Transverse colon (tissue), 4 donors: ENCODE data around the gene HSF2BP. TPM values are rescaled to one million over a fixed set of nuclear protein-coding genes. Genes with fewer than 3 reads are reported as not detected.
"Not testable (repeated sequence)": the region's sequence is repeated elsewhere in the genome, so short reads cannot be mapped to it uniquely, and the experiment has no call there.

Experiments used
- DNase-seq: peaks from one replicate; pipeline ENCODE4 v3.0.0-alpha.2; 2019
- H3K27ac ChIP-seq, 4 donors: fragments of 200-600 bp; sonication (generic); 2 replicates each; pipeline ENCODE4 v1.5.1; 2016 to 2018; ENCODE audit warnings: inconsistent platforms in 4 of 4
- H3K27me3 ChIP-seq: fragments of 200-600 bp; sonication (generic); 2 replicates; pipeline ENCODE4 v1.5.1; 2017; ENCODE audit warnings: inconsistent platforms
- H3K36me3 ChIP-seq, 4 donors: fragments of 200-600 bp; sonication (generic); 2 replicates each; pipeline ENCODE4 v1.5.1; 2017 to 2019; ENCODE audit warnings: inconsistent platforms in 4 of 4
- H3K4me1 ChIP-seq, 4 donors: fragments of 200-600 bp; sonication (generic); 2 replicates each; pipeline ENCODE4 v1.5.1; 2017 to 2020; ENCODE audit warnings: inconsistent platforms in 4 of 4
- H3K4me3 ChIP-seq, 4 donors: fragments of 200-600 bp; sonication (generic); 1 replicate in 1 of 4; 2 replicates in 3 of 4; pipeline versions ENCODE4 v1.5.1 to v1.6.1; 2017 to 2019; ENCODE audit warnings: inconsistent platforms in 4 of 4
- H3K9me3 ChIP-seq, 2 donors: fragments of 200-600 bp; sonication (generic); 2 replicates each; pipeline ENCODE4 v1.5.1; 2017 to 2019; ENCODE audit warnings: inconsistent platforms in 2 of 2
- WGBS, 2 donors: methylation state at CpG; one replicate each; pipeline ENCODE4 v1.1.5; 2018; ENCODE audit warnings: low coverage in 1 of 2; 5-methylcytosine and 5-hydroxymethylcytosine counted together
- in situ Hi-C, 4 donors: fragments of 200-750 bp; cut with MboI; loops; one replicate each; pipeline versions ENCODE4 v1.15.0 to v1.15.1; 2017; ENCODE audit warnings: low sequenced_read_pairs in 3 of 4, low pct_ligation_motif_present in 1 of 4, low pct_unique_long_range_greater_than_20kb in 1 of 4
- intact Hi-C: fragments of 100-400 bp; cut with DNase I; formaldehyde crosslinking; loops from one replicate; pipeline ENCODE4 v1.15.1; 2023; ENCODE audit warnings: low total_unique reads
- total RNA-seq, 4 donors: library from RNA; depleted of rRNA; stranded (reverse); fragments of >200 nt; gene quantifications; one replicate each; pipeline ENCODE4 v1.1.0, GENCODE V29; 2016

The HSF2BP gene
- total RNA-seq, 4 donors from 2014 or later, result 0.48 to 0.82 TPM; not detected in 2

DNA sequence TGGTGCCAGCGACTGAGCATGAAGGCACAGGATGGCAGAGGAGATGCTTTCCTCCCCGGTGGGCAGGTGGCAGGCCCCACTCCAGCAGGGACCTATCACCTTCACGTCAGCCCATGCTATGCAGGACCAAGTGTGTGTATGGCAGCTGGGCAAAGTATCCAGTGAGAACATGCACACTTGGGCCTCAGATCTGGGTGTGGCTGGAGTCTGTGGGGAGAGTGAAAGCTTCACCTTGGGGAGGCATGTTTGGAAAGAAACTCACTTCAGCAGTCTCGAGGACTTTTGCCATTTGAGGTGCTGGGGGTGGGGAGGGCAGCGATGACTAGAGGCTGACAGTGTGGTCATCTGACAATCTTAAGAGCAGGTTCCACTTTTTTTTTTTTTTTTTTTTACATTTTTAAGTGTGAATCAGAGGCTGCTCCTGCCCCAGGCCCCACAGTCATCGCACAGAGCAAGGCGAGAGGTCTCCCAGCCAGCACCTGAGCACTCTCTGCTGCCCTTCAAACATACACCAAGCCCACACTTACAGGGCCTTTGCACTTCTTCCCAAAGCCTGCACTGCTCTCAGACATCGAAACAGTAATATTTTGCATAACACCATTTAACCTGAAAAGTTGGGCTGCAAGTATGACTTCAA lies 136.7 kb downstream of the HSF2BP start:
- H3K27ac ChIP-seq, intact Hi-C loops, H3K4me1 ChIP-seq, DNase-seq, H3K9me3 ChIP-seq, H3K27me3 ChIP-seq, H3K4me3 ChIP-seq, H3K36me3 ChIP-seq, in situ Hi-C loops: not testable (repeated sequence)
- no CpG with 5 or more reads among the region's 8 CpGs for WGBS, 2 donors

DNA sequence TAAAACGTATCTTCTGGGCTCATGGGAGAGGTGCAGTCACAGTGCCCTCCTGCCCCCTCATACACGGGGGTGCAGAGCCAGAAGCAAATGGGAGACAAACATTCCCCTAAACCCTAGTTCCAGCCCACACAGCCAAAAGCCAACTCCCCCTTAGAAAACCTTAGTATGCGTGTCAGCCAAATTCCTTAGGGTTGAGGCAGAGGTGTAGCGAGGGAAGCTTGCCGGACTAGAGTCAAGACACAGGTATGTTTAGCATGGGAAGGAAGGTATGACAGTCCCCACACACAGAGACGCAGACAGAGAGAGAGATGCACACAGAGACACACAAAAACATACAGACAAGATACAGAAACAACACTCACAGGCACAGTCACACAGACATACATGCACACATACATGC lies 141.6 kb downstream of the HSF2BP start:
- H3K27ac ChIP-seq, intact Hi-C loops, H3K9me3 ChIP-seq, H3K4me1 ChIP-seq, H3K27me3 ChIP-seq, DNase-seq, in situ Hi-C loops, H3K4me3 ChIP-seq, H3K36me3 ChIP-seq: not testable (repeated sequence)
- no CpG with 5 or more reads among the region's 6 CpGs for WGBS, 2 donors

DNA sequence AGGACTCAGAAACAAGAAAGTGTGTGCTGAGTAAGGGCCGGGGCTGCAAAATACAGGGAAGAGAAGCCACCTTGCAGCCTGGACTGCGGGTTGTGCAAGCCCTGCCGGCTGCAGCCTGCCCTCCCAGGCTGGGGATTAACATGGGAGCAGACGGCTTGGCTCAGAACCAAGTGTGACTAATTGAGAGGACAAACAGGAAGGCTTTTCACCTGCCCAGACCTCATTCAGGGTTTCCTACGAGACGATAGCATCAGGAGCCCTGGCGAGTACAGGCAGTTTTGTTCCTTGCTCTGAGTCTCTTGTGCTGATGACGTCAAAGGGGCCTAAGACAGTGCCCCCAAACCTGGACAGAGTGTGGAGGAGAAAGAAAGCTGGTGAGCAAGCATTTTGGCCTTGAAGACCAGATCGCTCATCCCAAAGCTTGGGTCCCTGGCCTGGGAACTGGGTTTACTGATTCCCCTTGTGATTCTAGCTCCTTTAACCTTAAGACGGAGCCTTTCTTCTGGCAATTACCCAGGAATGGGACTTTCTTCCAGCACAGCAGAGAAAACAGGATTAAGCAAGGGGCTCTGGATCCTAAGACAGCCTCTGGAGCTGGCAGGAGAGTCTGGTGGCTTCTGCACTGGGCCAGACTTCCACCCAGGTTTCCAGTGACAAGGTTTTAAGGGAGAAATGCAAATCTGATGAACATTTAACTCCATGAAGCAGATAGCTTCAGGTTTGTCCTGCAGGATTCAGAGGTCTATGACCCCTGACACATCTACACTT lies 142.2 kb downstream of the HSF2BP start:
- H3K36me3 ChIP-seq, H3K9me3 ChIP-seq, H3K27me3 ChIP-seq, H3K4me1 ChIP-seq, H3K27ac ChIP-seq, intact Hi-C loops, DNase-seq, H3K4me3 ChIP-seq, in situ Hi-C loops: not testable (repeated sequence)
- WGBS, 2 donors, result no CpG with 5 or more reads among the region's 10 CpGs

DNA sequence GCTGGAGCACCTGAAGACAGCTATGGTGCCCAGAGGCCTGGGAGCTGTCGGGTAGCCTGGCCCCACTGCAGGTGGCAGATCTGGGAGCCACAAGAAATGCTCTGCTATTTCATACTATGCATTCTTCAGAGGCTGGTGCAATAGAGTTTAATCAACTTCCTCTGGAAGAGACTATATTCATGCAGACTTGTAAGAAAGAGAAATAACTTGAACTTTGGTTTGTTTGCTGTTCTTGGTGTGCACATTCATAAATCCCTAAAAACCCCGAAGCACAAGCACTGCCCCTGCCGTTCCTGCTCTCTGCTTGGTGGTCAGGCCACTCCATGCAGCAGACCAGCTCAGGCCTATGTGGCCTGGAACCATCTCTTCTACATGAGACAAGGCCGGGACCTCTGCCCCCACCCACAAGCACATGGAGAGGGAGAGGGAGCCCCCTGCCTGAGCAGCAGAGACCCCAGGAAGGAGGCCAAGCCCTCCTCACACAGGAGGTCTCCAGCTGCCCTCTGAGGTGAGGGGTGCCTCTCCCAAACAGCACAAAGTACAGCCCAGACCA lies 142.9 kb downstream of the HSF2BP start:
- H3K36me3 ChIP-seq, in situ Hi-C loops, intact Hi-C loops, H3K27me3 ChIP-seq, H3K27ac ChIP-seq, H3K4me1 ChIP-seq, H3K4me3 ChIP-seq, DNase-seq, H3K9me3 ChIP-seq: not testable (repeated sequence)
- WGBS, 2 donors, result no CpG with 5 or more reads among the region's 4 CpGs

DNA sequence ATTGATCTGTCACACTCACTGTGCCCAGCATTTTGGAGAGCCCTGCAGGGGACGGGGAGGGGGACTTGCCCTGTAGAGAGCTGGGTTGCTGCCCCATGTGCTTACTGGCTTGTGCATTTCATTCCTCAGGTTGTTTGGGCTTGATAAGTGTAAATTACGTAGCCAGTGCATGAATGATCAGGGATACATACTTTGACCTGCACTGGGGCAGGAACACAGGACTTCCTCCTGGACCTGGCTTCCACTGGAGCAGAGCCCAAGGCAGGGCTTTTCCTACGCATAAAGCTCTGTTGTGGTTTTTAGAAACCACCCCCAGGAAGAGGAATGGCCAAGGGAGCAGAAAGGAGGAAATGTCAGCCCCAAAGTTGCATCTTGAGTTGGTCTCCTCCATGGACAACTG lies 144.5 kb downstream of the HSF2BP start:
- not testable (repeated sequence) for DNase-seq
- no CpG with 5 or more reads among the region's 3 CpGs for WGBS, 2 donors

DNA sequence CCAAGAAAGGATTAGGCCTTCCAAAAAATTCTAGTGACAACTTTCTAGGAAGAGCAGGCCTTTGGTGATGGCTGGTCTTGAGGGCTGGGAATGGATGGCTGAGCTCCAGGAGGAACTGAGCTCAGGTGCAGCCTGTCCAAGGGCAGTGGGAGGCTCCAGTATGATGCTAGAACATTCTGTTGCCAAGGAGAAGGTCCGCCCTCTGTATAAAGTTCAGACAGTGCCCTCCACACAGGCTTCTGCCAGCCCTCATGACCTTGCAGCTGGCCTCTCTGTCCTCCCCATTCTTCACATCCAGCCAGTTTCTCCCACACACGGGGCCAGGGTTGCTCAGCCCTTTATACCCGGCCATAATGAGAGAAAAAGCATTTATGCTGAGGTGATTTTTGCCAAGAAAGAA lies 146.3 kb downstream of the HSF2BP start:
- intact Hi-C loops, H3K36me3 ChIP-seq, DNase-seq, H3K4me3 ChIP-seq, H3K27me3 ChIP-seq, in situ Hi-C loops, H3K27ac ChIP-seq, H3K9me3 ChIP-seq, H3K4me1 ChIP-seq: not testable (repeated sequence)
- WGBS, 2 donors, result no CpG with 5 or more reads among the region's 3 CpGs

More for the DNA sequence above, 144.5 kb downstream of the HSF2BP start:
- H3K27ac ChIP-seq, H3K9me3 ChIP-seq, H3K27me3 ChIP-seq, in situ Hi-C loops, intact Hi-C loops, H3K4me3 ChIP-seq, H3K36me3 ChIP-seq, H3K4me1 ChIP-seq: not testable (repeated sequence)

DNA sequence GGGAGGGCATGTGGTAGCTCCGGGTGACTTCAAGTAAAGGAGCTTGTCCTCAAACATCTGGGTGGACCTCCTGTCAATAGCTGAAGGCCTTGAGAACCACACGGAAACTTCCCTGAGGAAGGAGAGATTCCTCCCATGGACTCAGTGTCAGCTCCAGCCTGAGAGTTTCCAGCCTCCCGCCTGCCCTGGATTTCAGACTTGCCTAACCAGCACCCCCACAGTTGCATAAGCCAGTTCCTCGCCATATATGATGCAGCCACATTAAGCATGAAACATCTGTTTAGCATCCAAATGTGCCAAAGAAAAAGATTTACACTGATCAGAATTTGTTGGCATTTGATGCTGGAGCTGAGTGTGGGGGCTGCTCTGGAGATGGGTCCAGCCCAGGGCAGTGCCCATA lies 148.1 kb downstream of the HSF2BP start:
- DNase-seq, H3K27me3 ChIP-seq, H3K9me3 ChIP-seq, H3K4me1 ChIP-seq, H3K36me3 ChIP-seq, in situ Hi-C loops, intact Hi-C loops, H3K4me3 ChIP-seq, H3K27ac ChIP-seq: not testable (repeated sequence)
- no CpG with 5 or more reads among the region's 4 CpGs for WGBS, 2 donors

DNA sequence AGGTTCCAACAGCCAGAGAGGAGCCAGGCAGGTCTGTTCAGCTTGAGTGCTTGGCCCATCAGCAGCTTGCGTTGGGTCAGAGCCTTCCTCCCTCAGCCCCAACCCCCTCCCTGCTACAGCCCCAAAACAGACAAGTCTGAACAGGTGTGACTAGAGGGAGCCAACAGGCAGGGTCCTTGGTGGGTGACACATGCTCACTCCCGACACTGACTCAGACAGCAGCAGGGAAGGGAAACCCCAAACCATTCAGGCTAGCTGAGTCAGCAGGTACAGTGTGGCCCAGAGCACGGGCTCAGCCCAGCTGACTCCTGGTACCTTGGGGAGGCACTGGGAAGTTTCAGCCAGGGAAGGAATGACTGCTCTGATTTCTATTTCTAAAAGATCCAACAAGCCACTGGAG lies 148.6 kb downstream of the HSF2BP start:
- H3K9me3 ChIP-seq, H3K27ac ChIP-seq, in situ Hi-C loops, H3K36me3 ChIP-seq, intact Hi-C loops, H3K4me1 ChIP-seq, H3K4me3 ChIP-seq, DNase-seq, H3K27me3 ChIP-seq: not testable (repeated sequence)
- WGBS, 2 donors, result no CpG with 5 or more reads among the region's 3 CpGs

DNA sequence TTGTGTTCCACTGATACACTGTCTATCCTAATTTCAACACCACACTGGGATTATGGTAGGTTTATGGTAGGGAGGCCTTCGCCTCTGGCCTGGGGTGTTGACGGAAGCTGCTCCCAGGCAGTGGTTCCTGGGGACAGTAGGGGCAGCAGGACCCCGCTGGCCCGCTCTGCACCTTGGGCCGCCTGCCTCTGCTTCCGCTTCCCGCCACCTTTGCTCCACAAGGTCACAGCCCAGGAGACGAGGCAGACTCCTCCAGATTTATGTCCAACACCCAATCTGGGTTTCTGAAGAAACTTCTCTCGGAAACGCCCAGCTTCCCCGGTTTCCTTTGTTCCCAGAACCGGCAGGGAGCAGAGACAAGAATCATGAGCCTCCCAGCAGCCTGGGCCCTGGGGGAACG lies 155.4 kb downstream of the HSF2BP start:
- intact Hi-C loops, in situ Hi-C loops: not testable (repeated sequence)

DNA sequence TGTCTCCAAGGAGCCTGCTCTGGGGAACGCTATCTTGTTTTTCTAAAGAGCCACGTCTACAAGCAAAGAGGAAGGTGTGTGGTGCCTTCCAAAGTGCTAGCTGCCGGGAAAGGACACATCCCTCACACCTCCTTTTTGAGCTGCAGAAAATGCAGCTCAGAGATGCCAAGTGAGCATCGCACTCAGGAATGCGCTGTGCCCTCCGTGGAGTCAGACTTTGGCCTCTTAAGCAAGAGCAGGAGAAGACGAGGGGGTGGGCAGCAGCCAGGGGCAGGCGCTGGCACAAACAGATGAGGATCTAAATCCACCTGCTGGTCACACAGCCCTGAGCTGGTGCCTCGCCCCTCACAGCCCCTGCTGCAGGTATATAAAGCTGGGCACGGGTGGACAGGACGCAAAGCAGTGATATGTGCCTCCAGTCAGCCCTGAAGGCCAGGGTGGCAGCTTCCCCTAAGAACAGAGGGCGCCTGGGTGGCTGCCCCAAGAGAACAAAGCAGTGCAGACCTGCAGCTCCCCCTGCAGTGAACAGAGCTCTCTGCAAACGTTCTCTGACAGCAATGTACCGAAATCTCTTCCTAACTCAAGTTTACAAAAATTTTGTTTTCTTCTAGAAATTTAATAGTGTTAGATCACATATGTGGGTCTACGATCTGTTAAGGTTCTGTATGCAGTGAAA lies 156.1 kb downstream of the HSF2BP start:
- H3K27me3 ChIP-seq, H3K9me3 ChIP-seq, H3K27ac ChIP-seq, H3K4me3 ChIP-seq, intact Hi-C loops, H3K36me3 ChIP-seq, in situ Hi-C loops, DNase-seq, H3K4me1 ChIP-seq: not testable (repeated sequence)
- no CpG with 5 or more reads among the region's 15 CpGs for whole genome bisulfite sequencing, 2 donors

More for the DNA sequence above, 155.4 kb downstream of the HSF2BP start:
- H3K9me3 ChIP-seq, H3K4me3 ChIP-seq, H3K27ac ChIP-seq, DNase-seq, H3K4me1 ChIP-seq, H3K27me3 ChIP-seq, H3K36me3 ChIP-seq: not testable (repeated sequence)
- WGBS, 2 donors, result no CpG with 5 or more reads among the region's 13 CpGs
